Astrocyte (in vitro differentiated cells and primary cell): Measurements from ENCODE around the gene FLNC. TPM values are rescaled to one million over a fixed set of nuclear protein-coding genes. Genes with fewer than 3 reads are reported as not detected.

ENCODE experiments used
- DNase-seq: peaks from one replicate; pipeline ENCODE4 v3.0.0-alpha.2; 2010; ENCODE audit warnings: low read depth
- FAIRE-seq: peaks from 2 replicates; lab custom pipeline; 2011; peaks lifted over from hg19 to GRCh38; lab: Jason Lieb, UNC
- H2AFZ ChIP-seq: 2 replicates; pipeline ENCODE4 v1.6.0; 2012; ENCODE audit warnings: low read depth, low read length, inconsistent platforms
- H3K27ac ChIP-seq: 2 replicates; pipeline ENCODE4 v1.5.1; 2011; ENCODE audit warnings: low read depth, low read length, inconsistent platforms
- H3K27me3 ChIP-seq: 2 replicates; pipeline ENCODE4 v1.6.0; 2011; ENCODE audit warnings: low read length, inconsistent platforms; ENCODE audit not compliant: insufficient read depth
- H3K36me3 ChIP-seq: 2 replicates; pipeline ENCODE4 v1.5.1; 2011; ENCODE audit warnings: low read length, inconsistent platforms; ENCODE audit not compliant: insufficient read depth
- H3K4me1 ChIP-seq: 2 replicates; pipeline ENCODE4 v1.5.1; 2011; ENCODE audit warnings: low read length, inconsistent platforms; ENCODE audit not compliant: insufficient read depth
- H3K4me2 ChIP-seq: 2 replicates; pipeline ENCODE4 v1.6.0; 2012; ENCODE audit warnings: low read length, inconsistent platforms
- H3K4me3 ChIP-seq: 2 replicates; pipeline ENCODE4 v1.5.1; 2011; ENCODE audit warnings: low read depth, mild to moderate bottlenecking, low read length, inconsistent platforms; ENCODE audit not compliant: insufficient read depth
- H3K79me2 ChIP-seq: 2 replicates; pipeline ENCODE4 v1.6.0; 2012; ENCODE audit warnings: mild to moderate bottlenecking, low read length, inconsistent platforms; ENCODE audit not compliant: insufficient read depth
- H3K9ac ChIP-seq: 2 replicates; pipeline ENCODE4 v1.6.0; 2012; ENCODE audit warnings: mild to moderate bottlenecking, low read length, inconsistent platforms
- H3K9me3 ChIP-seq: 2 replicates; pipeline ENCODE4 v1.5.1; 2012; ENCODE audit warnings: low read depth, mild to moderate bottlenecking, low read length, inconsistent platforms; ENCODE audit not compliant: insufficient read depth
- H4K20me1 ChIP-seq: 2 replicates; pipeline ENCODE4 v1.6.0; 2012; ENCODE audit warnings: low read length, inconsistent platforms; ENCODE audit not compliant: insufficient read depth
- H3K27ac Mint-ChIP-seq: one replicate; pipeline ENCODE4 v1.8.0; 2021; ENCODE audit warnings: mild to moderate bottlenecking, mixed read lengths; ENCODE audit not compliant: unreplicated experiment
- H3K27me3 Mint-ChIP-seq: one replicate; pipeline ENCODE4 v1.8.0; 2021; ENCODE audit warnings: low read depth, mixed read lengths; ENCODE audit not compliant: unreplicated experiment
- H3K36me3 Mint-ChIP-seq: one replicate; pipeline ENCODE4 v1.8.0; 2021; ENCODE audit warnings: low read depth, mixed read lengths; ENCODE audit not compliant: unreplicated experiment
- H3K4me1 Mint-ChIP-seq: one replicate; pipeline ENCODE4 v1.8.0; 2021; ENCODE audit warnings: low read depth, mixed read lengths; ENCODE audit not compliant: unreplicated experiment
- H3K4me3 Mint-ChIP-seq: one replicate; pipeline ENCODE4 v1.8.0; 2021; ENCODE audit warnings: mild to moderate bottlenecking, moderate library complexity, mixed read lengths; ENCODE audit not compliant: unreplicated experiment
- H3K9me3 Mint-ChIP-seq: one replicate; pipeline ENCODE4 v1.8.0; 2021; ENCODE audit warnings: mild to moderate bottlenecking, mixed read lengths; ENCODE audit not compliant: unreplicated experiment
- EZH2 ChIP-seq: IDR thresholded peaks from 2 replicates; pipeline ENCODE4 v1.6.1; 2012; ENCODE audit warnings: mild to moderate bottlenecking, low read length, inconsistent platforms; ENCODE audit not compliant: insufficient read depth
- total RNA-seq: library from RNA; stranded (reverse); gene quantifications from 2 replicates; pipeline ENCODE4 v1.2.1, GENCODE V29; 2021
- TF ChIP-seq, protein P1 (sequence below): IDR thresholded peaks from 2 replicates; pipeline ENCODE4 v1.5.1; 2011; ENCODE audit warnings: low read depth, mild to moderate bottlenecking, inconsistent platforms, low read length, moderate library complexity; ENCODE audit not compliant: insufficient read depth

The FLNC gene
- total RNA-seq, 1 donor from 2014 or later = 364 TPM

DNA sequence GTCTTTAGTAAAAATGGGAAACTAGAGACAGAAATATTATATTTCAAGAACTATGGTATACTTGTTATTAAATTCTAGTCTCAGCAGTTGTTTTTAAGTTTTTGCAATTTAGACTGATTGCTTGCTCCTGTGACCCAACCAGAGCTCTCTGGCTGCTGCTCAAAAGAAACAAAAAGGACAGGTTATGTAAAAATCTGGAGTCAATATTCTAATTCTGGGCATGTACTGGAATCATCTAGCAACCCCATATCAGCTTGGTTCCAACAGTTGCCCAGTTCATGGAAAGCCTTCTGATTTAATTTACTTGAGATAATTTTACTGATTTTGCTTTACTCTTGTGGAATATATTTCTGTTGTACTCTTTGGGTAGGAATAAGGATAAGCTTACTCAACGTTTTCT, 70.0 kb downstream of the FLNC start:
- H3K36me3 Mint-ChIP-seq = peaks cover 1% of the 10 kb centered on the region
- peaks cover 13% of the 10 kb centered on the region for H3K9me3 Mint-ChIP-seq
- no peaks in the 10 kb centered on the region for H3K36me3 ChIP-seq
- H3K27ac Mint-ChIP-seq = no peak overlapping the region
- no peak for FAIRE-seq
- no peak overlapping the region for H3K4me3 Mint-ChIP-seq
- peaks cover 20% of the 10 kb centered on the region for H3K27me3 Mint-ChIP-seq
- no peak overlapping the region for H3K9ac ChIP-seq
- H3K79me2 ChIP-seq = no peaks in the 10 kb centered on the region
- H3K9me3 ChIP-seq = no peaks in the 10 kb centered on the region
- no peaks in the 10 kb centered on the region for H3K4me1 ChIP-seq
- no peak for DNase-seq
- no peak overlapping the region for H2AFZ ChIP-seq
- TF ChIP-seq, protein P1, sequence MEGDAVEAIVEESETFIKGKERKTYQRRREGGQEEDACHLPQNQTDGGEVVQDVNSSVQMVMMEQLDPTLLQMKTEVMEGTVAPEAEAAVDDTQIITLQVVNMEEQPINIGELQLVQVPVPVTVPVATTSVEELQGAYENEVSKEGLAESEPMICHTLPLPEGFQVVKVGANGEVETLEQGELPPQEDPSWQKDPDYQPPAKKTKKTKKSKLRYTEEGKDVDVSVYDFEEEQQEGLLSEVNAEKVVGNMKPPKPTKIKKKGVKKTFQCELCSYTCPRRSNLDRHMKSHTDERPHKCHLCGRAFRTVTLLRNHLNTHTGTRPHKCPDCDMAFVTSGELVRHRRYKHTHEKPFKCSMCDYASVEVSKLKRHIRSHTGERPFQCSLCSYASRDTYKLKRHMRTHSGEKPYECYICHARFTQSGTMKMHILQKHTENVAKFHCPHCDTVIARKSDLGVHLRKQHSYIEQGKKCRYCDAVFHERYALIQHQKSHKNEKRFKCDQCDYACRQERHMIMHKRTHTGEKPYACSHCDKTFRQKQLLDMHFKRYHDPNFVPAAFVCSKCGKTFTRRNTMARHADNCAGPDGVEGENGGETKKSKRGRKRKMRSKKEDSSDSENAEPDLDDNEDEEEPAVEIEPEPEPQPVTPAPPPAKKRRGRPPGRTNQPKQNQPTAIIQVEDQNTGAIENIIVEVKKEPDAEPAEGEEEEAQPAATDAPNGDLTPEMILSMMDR = no peak
- TF ChIP-seq EZH2 = no peak
- H3K4me1 Mint-ChIP-seq = peaks cover 2% of the 10 kb centered on the region
- no peaks in the 10 kb centered on the region for H4K20me1 ChIP-seq
- no peak overlapping the region for H3K4me3 ChIP-seq
- no peak overlapping the region for H3K4me2 ChIP-seq
- peaks cover 7% of the 10 kb centered on the region for H3K27me3 ChIP-seq
- H3K27ac ChIP-seq = no peak overlapping the region

DNA sequence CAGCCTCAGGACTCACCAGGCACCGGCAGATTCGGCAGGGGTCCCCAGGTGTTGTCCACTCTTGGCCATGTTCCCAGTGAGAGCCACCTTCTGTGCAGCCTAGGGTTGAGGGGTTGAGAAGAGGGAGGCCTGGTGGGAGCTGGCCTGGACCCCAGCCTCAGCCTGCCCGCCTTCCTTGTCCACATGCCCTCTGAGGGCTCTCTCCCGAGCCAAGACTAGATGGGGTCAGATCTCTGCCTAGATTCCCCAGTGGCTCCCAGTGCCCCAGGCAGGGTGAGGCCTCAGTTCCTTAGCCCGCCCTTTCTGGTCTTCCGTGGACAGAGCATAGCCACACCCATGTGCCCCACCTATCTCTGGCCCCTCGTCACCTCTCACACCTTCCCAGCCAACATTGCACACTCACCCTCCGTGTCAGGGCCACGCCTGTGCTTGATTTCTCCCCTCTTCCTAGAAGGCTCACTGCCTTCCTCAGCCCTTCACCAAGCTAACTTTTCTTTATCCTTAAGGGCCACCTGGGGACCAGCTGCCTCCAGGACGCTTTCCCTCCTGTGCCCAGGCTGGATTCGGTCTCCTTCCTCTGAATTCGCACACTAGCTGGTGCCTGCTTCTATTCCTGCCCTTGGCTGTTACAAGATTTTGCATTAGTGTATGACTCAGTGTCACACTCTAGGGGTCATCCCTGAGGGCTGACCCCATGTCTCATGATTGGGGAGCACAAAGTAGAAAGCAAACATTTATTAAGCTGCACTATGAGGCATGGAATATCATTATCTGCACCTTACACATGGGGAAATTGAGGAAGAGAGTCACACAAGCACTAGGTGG, 72.8 kb downstream of the FLNC start:
- H3K79me2 ChIP-seq = no peaks in the 10 kb centered on the region
- H3K27me3 ChIP-seq = peaks cover 4% of the 10 kb centered on the region
- no peaks in the 10 kb centered on the region for H4K20me1 ChIP-seq
- H3K4me2 ChIP-seq = no peak overlapping the region
- H3K27me3 Mint-ChIP-seq = peaks cover 35% of the 10 kb centered on the region
- no peak overlapping the region for H2AFZ ChIP-seq
- H3K4me3 Mint-ChIP-seq = no peak overlapping the region
- peaks cover 8% of the 10 kb centered on the region for H3K36me3 Mint-ChIP-seq
- peaks cover 2% of the 10 kb centered on the region for H3K4me1 Mint-ChIP-seq
- no peak overlapping the region for H3K27ac ChIP-seq
- no peak for TF ChIP-seq EZH2
- TF ChIP-seq, protein P1 = no peak
- H3K4me1 ChIP-seq = no peaks in the 10 kb centered on the region
- DNase-seq = no peak
- H3K27ac Mint-ChIP-seq = peak overlapping the region; percentile 78
- no peaks in the 10 kb centered on the region for H3K36me3 ChIP-seq
- no peak overlapping the region for H3K4me3 ChIP-seq
- H3K9me3 ChIP-seq = no peaks in the 10 kb centered on the region
- FAIRE-seq = no peak
- H3K9me3 Mint-ChIP-seq = peaks cover 9% of the 10 kb centered on the region
- no peak overlapping the region for H3K9ac ChIP-seq
